SH-SY5Y (cell line): Measurements from ENCODE around the gene DNMT3A.

Experiments used
- GATA2 ChIP-seq: IDR thresholded peaks from 2 replicates; pipeline ENCODE4 v1.6.1; 2011; ENCODE audit warnings: mild to moderate bottlenecking, low read depth, low read length
- GATA3 ChIP-seq: IDR thresholded peaks from 2 replicates; pipeline ENCODE4 v1.6.1; 2011; ENCODE audit warnings: low read depth, mild to moderate bottlenecking, low read length, moderate library complexity

DNA sequence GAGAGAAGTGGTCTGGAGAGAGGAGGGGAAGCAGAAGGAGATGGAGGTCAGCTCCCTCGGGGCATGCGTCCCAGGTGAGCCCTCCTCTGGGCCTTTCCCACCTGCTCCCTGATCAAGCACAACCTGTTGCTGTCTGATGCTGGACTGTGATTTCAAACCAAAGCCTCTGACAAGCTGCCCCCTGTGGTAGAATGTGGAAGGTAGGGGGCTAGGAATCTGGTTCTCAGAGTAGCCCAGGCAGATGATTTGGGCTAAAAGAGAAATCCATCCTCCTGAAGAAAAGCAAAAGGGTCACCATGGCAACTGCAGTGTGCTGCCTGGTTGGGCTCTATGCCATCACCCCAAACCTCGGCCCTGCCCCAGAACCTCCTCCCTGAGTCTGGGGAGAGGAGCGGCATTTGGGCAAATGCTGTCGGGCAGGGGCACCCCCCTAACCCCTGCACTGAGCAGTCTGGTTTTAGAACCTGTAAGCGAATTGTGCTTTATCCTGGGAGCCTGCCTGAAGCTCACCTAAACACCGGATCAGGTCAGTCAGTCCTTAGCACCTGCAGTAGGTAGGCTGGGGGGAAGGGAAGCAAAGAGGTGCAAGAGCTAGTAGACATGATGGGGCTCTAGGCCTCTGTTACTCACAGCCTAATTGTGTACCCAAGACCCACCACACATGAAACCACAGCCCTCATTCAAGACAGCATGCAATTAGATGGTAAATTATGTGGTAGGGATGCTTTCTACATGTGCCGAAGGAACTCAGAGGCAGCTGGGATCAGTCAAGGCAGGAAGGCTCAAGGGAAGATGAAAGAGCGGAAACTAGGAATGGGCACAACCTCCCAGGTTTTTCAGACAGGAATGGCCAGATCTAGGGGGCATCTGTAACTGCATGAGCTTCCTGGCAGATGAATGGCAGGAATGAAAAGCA is 83.5 kb downstream of the DNMT3A start:
- no peak for TF ChIP-seq GATA3
- no peak for TF ChIP-seq GATA2
